GM18873 (cell line): Measurements from ENCODE around the gene HOXD11.

Experiments
- ATAC-seq: cut with Tn5 transposase; IDR thresholded peaks from one replicate; pipeline ENCODE4 v1.9.1; 2021; ENCODE audit warnings: mild to moderate bottlenecking, moderate library complexity, moderate number of reproducible peaks; ENCODE audit not compliant: unreplicated experiment, low FRiP score

The HOXD11 gene

GRCh38 chr2:176158855-176159662, 52.0 kb downstream of the HOXD11 start:
- ATAC-seq: no peak
